Stimulated activated CD4-positive, alpha-beta T cell treated with anti-CD3 and anti-CD28 coated beads, TNF-alpha, amount 100 ng/mL, for 4 hours (primary cell): ENCODE results near the gene BLOC1S5.
"Not testable (repeated sequence)": the region's sequence is repeated elsewhere in the genome, so short reads cannot be mapped to it uniquely, and the experiment has no call there.

ENCODE experiments used
- DNase-seq, 3 experiments: peaks; one replicate each; pipeline ENCODE4 v3.0.0-alpha.2; 2020; ENCODE audit warnings: low read depth in 3 of 3

The BLOC1S5 gene

GRCh38 chr6:8082572-8082953 is 18.4 kb upstream of the BLOC1S5 start:
- no peak for DNase-seq

DNA sequence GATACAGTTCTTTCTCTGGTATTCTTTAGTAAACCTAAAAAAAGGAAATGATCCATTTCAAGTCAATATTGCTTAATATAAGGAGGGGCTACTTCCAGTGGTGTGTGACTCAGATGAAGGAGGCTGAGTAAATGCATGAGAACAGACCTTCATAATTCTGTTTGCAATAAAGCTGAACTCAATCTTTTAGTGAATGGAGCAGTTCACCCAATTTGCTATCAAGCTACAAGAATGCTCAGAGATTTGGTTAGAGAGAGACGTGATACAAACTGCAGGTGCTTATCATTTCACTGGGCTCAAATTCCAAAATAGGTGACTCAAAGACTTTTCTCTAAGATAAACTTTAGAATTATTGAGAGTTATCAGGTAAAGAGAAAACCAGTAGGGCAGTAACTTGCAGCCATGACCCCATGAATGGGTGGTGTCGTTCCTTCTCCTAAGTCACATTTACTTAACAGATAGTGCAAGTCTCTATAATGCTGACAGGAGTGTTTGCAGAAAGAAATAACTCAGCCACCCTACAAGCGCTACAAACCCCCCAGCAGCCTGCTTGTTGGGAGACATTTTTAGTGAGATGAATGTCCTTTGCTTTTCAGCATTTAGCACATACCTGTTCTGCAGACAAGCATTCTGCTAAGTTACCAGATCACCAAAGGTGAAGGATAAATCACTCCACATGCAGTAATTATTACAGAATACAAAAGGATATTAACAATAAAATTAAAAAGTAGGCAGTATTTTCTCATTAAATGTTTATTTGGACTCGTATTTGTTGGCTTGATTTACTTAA is 16.4 kb upstream of the BLOC1S5 start:
- DNase-seq: no peak

GRCh38 chr6:8079126-8079525 is 14.9 kb upstream of the BLOC1S5 start:
- no peak for DNase-seq

GRCh38 chr6:8077991-8078390 is 13.8 kb upstream of the BLOC1S5 start:
- DNase-seq: no peak

GRCh38 chr6:8075704-8076103 is 11.5 kb upstream of the BLOC1S5 start:
- no peak for DNase-seq

- no peak for DNase-seq
These were observed 11.0 kb upstream of the BLOC1S5 start for GRCh38 chr6:8075185-8075584.

- no peak for DNase-seq
These were observed 10.0 kb upstream of the BLOC1S5 start for GRCh38 chr6:8074213-8074612.

- no peak for DNase-seq
These were observed 9.6 kb upstream of the BLOC1S5 start for GRCh38 chr6:8073758-8074157.

- no peak for DNase-seq
These were observed 6.5 kb upstream of the BLOC1S5 start for GRCh38 chr6:8070718-8071117.

DNA sequence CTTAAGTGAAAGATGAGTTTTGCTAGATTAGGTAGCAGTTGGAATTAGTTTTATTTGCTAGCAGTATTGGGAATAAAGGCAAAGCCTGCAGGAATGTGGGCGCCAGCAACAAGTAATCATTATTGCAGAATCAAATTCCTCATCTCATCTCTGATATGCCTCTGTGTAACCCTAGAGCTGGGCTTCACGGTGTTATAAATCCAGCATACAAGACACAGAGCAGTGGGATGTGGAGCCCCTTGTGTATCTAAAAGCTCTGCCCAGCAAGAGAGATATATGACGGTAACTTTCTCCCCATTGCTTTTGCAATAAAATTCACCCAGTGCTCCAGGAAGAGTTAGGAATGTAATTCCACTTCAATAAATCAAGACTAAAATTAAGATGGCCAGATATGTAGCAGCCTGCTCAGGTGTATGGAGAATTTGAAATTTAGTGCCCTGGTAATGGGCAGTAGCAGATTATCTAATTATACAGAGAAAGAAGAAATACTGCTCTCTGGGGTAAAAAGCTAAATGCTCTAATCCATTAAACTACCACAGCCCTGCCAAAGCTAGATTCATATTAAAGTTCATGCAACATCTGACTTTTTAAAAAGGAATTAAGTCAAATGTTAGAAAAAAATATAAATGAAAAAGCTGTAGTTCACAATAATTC is 5.6 kb upstream of the BLOC1S5 start:
- DNase-seq: no peak

DNA sequence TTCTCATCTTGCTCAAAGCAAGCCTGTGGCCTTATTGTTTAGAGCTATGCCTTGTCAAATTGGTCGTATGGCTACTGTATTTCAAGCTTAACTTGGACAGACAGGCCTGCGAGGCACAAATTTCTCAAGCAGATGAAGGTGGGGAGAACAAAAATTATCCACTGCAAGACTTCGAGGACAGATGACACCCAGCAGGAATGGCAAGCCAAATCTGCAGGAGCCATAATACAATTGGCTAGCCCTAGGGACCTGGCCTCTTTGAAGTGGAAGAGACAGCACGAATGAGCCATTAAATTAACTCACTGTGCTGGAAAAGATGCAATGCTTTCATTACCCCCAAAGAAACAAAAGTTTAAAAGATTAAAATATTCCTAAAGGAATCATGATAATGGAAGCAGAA is 5.0 kb upstream of the BLOC1S5 start:
- DNase-seq: no peak

DNA sequence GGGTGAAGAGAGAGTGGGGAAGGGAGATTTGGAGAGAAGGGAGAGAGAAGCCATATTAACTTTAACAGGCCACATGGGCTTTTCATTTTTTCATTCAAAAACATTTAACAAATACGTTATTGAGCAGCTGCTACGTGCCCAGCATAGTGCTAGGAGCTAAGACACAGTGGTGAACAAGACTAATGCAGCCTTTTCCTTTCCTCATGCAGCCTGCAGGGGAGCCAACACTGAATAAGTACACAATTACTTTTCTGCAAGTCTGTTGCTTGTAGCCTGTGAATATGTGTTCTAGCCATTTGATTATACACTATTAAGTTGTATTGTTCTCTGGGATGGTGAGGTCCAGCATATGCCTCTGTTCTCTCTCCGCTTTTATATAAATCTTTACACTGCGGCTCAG is 1.9 kb upstream of the BLOC1S5 start:
- DNase-seq: no peak

GRCh38 chr6:8065519-8065911 is 1.3 kb upstream of the BLOC1S5 start:
- peak in 1 of 3 experiments; percentile 0 for DNase-seq

GRCh38 chr6:8064638-8065518 is 689 bp upstream of the BLOC1S5 start:
- peak in 1 of 3 experiments; percentile 0 for DNase-seq

- no peak for DNase-seq
These were observed 2.5 kb downstream of the BLOC1S5 start for GRCh38 chr6:8061736-8062135.

- DNase-seq: no peak
These were observed 3.8 kb downstream of the BLOC1S5 start for GRCh38 chr6:8060346-8060745.

- no peak for DNase-seq
These were observed 5.1 kb downstream of the BLOC1S5 start for GRCh38 chr6:8059129-8059528.

- no peak for DNase-seq
These were observed 6.4 kb downstream of the BLOC1S5 start for GRCh38 chr6:8057793-8058192.

DNA sequence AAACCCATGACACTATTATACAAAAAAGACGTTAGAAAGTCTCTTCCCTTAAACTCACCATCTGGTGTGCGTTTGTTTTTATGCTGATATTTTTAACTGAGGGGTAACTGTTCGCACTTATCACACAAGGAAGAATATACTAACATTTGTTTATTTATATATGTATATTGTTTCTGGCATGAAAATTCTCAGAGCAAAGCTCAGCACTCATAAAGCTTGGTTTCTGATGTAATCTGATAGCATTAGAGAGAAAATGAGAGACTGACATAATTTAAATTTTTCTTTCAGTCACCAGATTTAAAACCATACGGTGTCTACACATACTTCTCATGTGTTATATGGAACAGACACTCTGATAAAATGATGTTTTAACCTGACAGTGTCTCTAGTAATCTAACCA is 6.9 kb downstream of the BLOC1S5 start:
- DNase-seq: no peak

GRCh38 chr6:8054276-8054675 is 9.9 kb downstream of the BLOC1S5 start:
- no peak for DNase-seq

GRCh38 chr6:8047541-8048292 is 16.5 kb downstream of the BLOC1S5 start:
- no peak for DNase-seq

DNA sequence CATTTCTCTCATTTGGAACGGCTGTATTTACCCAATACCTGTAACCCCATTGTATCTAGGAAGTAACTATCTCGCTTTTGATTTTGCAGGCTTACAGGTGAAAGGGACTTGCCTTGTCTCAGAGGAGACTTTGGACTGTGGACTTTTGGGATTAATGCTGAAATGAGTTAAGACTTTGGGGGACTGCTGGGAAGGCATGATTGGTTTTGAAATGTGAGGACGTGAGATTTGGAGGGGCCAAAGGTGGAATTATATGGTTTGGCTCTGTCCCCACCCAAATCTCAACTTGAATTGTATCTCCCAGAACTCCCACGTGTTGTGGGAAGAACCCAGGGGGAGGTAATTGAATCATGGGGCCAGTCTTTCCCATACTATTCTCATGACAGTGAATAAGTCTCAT is 18.4 kb downstream of the BLOC1S5 start:
- not testable (repeated sequence) for DNase-seq
